Tibial artery (tissue), 4 donors: ENCODE results near the gene CLRN2.

ENCODE experiments used
- DNase-seq, 2 donors: peaks; one replicate each; pipeline ENCODE4 v3.0.0-alpha.2; 2019
- H3K27ac ChIP-seq, 2 donors: fragments of 200-600 bp; sonication (generic) in 1 of 2; 1 replicate in 1 of 2; 2 replicates in 1 of 2; pipeline ENCODE4 v1.5.1; 2018 to 2019; ENCODE audit warnings: mild to moderate bottlenecking in 1 of 2
- H3K27me3 ChIP-seq, 2 donors: fragments of 200-600 bp; sonication (generic) in 1 of 2; one replicate each; pipeline versions ENCODE4 v1.5.1 to v1.6.0; 2016 to 2019
- H3K36me3 ChIP-seq, 3 donors: fragments of 200-600 bp; sonication (generic) in 2 of 3; one replicate each; pipeline ENCODE4 v1.5.1; 2016 to 2019; ENCODE audit warnings: mild to moderate bottlenecking in 2 of 3
- H3K4me1 ChIP-seq, 4 donors: fragments of 200-600 bp; sonication (generic) in 2 of 4; 1 replicate in 3 of 4; 2 replicates in 1 of 4; pipeline ENCODE4 v1.5.1; 2016 to 2019
- H3K4me3 ChIP-seq, 2 donors: fragments of 200-600 bp; sonication (generic) in 1 of 2; 1 replicate in 1 of 2; 2 replicates in 1 of 2; pipeline ENCODE4 v1.5.1; 2018 to 2019; ENCODE audit warnings: mild to moderate bottlenecking in 2 of 2
- H3K9me3 ChIP-seq, 3 donors: fragments of 200-600 bp; sonication (generic) in 1 of 3; one replicate each; pipeline ENCODE4 v1.5.1; 2016 to 2019
- intact Hi-C: fragments of 100-400 bp; cut with DNase I; formaldehyde crosslinking; loops from one replicate; pipeline ENCODE4 v1.15.0; 2023; ENCODE audit warnings: low total_unique reads
- TF ChIP-seq, protein P1 (sequence below), 2 experiments: fragments of 200-600 bp in 1 of 2; fragments of 450-650 bp in 1 of 2; IDR thresholded peaks; one replicate each; pipeline ENCODE4 v1.5.1; 2017 to 2019; ENCODE audit warnings: antibody characterized with exemption in 2 of 2, mild to moderate bottlenecking in 1 of 2, moderate library complexity in 1 of 2

Gene CLRN2

DNA sequence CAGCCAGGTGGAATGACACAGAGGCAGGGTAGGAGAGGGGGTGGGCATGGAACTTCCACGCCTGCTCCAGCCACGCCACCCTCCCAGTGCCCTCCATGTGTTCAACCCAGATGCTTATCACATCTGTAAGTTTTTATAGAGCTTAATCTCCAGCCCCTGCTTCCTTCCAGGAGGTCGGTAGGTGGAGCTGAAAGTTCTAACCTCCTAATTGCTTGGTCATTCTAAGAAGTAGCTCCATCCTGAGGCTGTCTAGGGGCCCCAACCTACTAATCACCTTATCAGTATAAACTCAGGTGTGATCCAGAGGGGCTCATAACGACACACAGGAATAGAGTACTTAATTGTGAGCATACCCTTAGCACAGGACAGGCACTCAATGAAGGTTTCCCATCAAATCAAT, 21.3 kb upstream of the CLRN2 start:
- peaks cover 37 to 88% (median 52%) of the 10 kb centered on the region in 3 donors for H3K36me3 ChIP-seq
- no peak for DNase-seq
- TF ChIP-seq, protein P1, sequence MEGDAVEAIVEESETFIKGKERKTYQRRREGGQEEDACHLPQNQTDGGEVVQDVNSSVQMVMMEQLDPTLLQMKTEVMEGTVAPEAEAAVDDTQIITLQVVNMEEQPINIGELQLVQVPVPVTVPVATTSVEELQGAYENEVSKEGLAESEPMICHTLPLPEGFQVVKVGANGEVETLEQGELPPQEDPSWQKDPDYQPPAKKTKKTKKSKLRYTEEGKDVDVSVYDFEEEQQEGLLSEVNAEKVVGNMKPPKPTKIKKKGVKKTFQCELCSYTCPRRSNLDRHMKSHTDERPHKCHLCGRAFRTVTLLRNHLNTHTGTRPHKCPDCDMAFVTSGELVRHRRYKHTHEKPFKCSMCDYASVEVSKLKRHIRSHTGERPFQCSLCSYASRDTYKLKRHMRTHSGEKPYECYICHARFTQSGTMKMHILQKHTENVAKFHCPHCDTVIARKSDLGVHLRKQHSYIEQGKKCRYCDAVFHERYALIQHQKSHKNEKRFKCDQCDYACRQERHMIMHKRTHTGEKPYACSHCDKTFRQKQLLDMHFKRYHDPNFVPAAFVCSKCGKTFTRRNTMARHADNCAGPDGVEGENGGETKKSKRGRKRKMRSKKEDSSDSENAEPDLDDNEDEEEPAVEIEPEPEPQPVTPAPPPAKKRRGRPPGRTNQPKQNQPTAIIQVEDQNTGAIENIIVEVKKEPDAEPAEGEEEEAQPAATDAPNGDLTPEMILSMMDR (IDR thresholded peaks at IDR 0.05), result no peak
- no peaks in the 10 kb centered on the region for H3K9me3 ChIP-seq
- intact Hi-C loops, result no loop called here
- no peak overlapping the region for H3K27ac ChIP-seq
- H3K4me1 ChIP-seq, result peaks cover 0 to 6% (median 2%) of the 10 kb centered on the region in 4 donors
- H3K4me3 ChIP-seq, result no peak overlapping the region
- H3K27me3 ChIP-seq, result no peaks in the 10 kb centered on the region

DNA sequence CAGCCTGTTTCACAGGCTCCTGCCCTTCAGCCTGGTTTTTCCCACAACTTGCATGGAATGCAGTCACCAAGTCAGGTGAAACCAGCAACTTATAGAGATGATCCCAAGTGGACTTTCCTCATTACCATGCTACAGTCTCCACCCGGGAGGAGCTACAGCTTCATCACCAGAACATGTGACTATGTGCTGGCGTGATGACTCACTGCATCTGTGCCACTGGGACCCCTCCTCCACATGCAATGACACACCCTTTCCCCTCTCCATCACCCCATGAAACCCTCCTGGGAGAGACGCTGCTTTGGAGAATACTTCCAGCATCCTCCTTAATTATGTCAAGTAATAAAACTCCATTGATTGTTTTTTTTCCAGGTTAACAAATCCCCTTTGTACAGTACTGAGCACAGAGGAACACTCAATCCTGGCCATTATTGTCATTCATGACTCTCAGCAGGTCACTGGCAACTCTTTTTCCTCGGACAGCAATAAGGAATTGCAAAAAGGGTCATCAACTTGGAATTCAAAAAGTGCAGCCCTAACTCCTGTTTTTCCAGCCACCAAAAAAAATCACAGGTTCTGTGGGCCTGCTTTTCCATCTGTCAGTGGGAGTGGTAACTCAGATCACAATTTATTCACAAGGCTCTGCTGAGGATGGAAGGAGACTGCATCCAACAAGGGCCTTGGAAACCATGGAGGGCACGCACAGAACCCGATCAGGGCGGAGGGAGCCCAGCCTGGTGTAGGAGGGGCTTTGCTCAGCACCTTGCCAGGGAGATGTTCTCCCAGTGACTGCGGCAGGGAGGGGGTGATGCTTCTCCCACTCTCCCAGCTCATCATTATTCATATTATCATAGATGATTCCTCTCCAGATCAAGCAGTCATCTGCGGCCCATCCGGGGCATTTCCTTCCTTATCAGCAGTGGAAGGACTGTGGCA, 20.4 kb upstream of the CLRN2 start:
- no peak for DNase-seq
- no peak overlapping the region for H3K4me3 ChIP-seq
- H3K27ac ChIP-seq, result no peak overlapping the region
- no peaks in the 10 kb centered on the region for H3K27me3 ChIP-seq
- H3K9me3 ChIP-seq, result no peaks in the 10 kb centered on the region
- TF ChIP-seq, protein P1 (IDR thresholded peaks at IDR 0.05), result no peak
- peaks cover 0 to 6% (median 2%) of the 10 kb centered on the region in 4 donors for H3K4me1 ChIP-seq
- intact Hi-C loops, result no loop called here
- peaks cover 27 to 87% (median 49%) of the 10 kb centered on the region in 3 donors for H3K36me3 ChIP-seq

DNA sequence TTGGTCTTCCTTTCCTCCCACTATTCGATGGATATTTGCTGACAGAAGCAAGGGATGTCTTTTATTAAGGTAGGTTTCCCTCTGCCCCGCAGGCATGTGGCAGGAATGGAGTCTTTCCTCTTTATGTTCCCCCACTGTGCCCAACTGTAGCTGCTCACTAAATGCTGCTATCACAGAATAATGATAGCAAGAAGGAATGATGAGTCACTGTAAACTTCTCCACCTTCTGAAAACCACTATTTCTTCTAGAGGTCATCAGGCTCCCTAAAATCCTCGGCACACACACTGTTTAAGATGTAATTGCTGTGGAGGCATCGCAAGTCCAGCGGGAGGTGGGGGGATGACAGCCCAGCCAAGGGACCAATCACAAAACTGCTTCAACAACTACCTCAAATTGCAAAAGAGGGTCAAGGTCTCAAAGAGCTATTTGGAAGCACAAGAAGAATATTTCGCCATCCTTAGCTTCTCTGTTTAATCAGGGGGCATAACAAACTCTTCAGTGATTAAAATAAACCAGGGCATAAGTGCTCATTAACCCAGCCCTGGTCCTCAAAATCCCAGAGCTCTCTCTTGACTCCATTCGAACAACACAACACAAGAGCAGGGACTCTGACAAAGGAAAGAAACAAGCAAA, 17.0 kb upstream of the CLRN2 start:
- TF ChIP-seq, protein P1 (IDR thresholded peaks at IDR 0.05), result no peak
- DNase-seq, result no peak
- H3K36me3 ChIP-seq, result peaks cover 32 to 93% (median 52%) of the 10 kb centered on the region in 3 donors
- no peaks in the 10 kb centered on the region for H3K9me3 ChIP-seq
- H3K27ac ChIP-seq, result no peak overlapping the region
- H3K27me3 ChIP-seq, result no peaks in the 10 kb centered on the region
- intact Hi-C loops, result no loop called here
- no peaks in the 10 kb centered on the region for H3K4me1 ChIP-seq
- H3K4me3 ChIP-seq, result no peak overlapping the region

DNA sequence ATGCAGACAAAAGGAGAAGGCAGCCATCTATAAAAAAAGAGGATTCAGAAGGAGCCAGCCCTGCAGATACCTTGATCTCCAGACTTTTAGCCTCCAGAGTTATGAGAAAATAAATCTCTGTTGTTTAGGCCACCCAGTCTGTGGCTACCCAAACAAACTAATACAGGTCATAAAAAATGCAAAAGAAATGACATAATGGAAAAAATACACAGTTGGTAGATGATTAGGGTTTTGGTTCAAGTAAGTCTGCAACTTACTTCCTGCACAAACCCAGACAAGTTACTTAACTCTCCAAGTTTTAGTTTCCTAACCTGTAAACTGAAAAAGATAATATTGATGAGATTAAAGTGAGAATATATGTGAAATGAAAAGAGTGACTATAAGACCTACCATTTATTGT, 14.4 kb upstream of the CLRN2 start:
- TF ChIP-seq, protein P1 (IDR thresholded peaks at IDR 0.05), result no peak
- DNase-seq, result no peak
- Histone ChIP-seq H3K4me3 (no peak overlapping the region), H3K36me3 (peaks cover 24 to 85% (median 53%) of the 10 kb centered on the region in 3 donors), H3K9me3 (no peaks in the 10 kb centered on the region), H3K4me1 (no peaks in the 10 kb centered on the region), H3K27me3 (no peaks in the 10 kb centered on the region), H3K27ac (no peak overlapping the region)
- intact Hi-C loops, result no loop called here

DNA sequence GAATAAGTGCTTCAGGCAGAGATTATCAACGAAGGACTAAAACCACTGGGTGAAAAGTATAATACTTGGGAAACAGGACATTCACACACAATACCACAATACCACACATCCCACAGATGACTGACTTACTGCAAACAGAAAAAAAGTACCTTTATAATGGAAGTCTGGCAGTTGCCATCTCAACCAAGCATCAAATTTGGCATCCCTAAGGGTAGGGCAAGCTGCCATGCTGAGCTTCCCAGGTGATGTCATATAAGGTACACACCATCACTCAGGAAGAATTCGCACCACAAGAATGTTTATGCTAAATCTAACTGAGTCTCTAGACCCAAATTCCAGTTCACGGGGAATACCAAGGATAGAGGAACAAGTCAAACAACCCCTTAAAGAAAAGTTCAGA, 12.2 kb upstream of the CLRN2 start:
- Histone ChIP-seq H3K27me3 (no peaks in the 10 kb centered on the region), H3K36me3 (peaks cover 22 to 85% (median 52%) of the 10 kb centered on the region in 3 donors), H3K27ac (no peak overlapping the region), H3K9me3 (no peaks in the 10 kb centered on the region), H3K4me1 (no peaks in the 10 kb centered on the region), H3K4me3 (no peak overlapping the region)
- TF ChIP-seq, protein P1 (IDR thresholded peaks at IDR 0.05), result no peak
- no peak for DNase-seq
- intact Hi-C loops, result no loop called here
